Ovary (tissue), 3 donors: ENCODE data around the gene LMO1.

Source experiments
- CTCF ChIP-seq, 3 donors: fragments of 450-650 bp in 2 of 3; fragments of 200-600 bp in 1 of 3; IDR thresholded peaks; one replicate each; pipeline versions ENCODE4 v1.5.1 to v1.8.0; 2016 to 2022; ENCODE audit warnings: antibody characterized with exemption in 3 of 3, mild to moderate bottlenecking in 1 of 3
- POLR2A ChIP-seq: fragments of 450-650 bp; IDR thresholded peaks from one replicate; pipeline ENCODE4 v1.6.1; 2017; ENCODE audit warnings: antibody characterized with exemption, mild to moderate bottlenecking, moderate library complexity
- donor health status: DM: no; HTN: no; CAD: no.

GRCh38 chr11:8177136-8177535 lies 86.5 kb downstream of the LMO1 start:
- TF ChIP-seq CTCF (IDR thresholded peaks at IDR 0.05) (no peak), POLR2A (no peak)
